Measurements from ENCODE around the gene IQCK. TPM values are rescaled to one million over a fixed set of nuclear protein-coding genes. Genes with fewer than 3 reads are reported as not detected.

IQCK gene
- total and polyA plus RNA-seq, 2 donors (not counting 3 experiments of a cell fraction or from before 2014, with no cell fraction given): 17.2 to 18.1 TPM

- H3K36me3 ChIP-seq (ENCODE audit: control insufficient read depth in 2 of 2, extremely low read depth in 1 of 2, insufficient read depth in 2 of 2, low read length in 2 of 2): no peaks in the 10 kb centered on the region
- CTCF ChIA-PET: interaction anchor here (0.9 to 1.4 kb wide), 2 partner anchors 40 to 68 kb away, joined by 4 to 6 read pairs; no protein-coding TSS in a partner anchor
Observed at GRCh38 chr16:19805459-19806162, 87.5 kb downstream of the IQCK start.

DNA sequence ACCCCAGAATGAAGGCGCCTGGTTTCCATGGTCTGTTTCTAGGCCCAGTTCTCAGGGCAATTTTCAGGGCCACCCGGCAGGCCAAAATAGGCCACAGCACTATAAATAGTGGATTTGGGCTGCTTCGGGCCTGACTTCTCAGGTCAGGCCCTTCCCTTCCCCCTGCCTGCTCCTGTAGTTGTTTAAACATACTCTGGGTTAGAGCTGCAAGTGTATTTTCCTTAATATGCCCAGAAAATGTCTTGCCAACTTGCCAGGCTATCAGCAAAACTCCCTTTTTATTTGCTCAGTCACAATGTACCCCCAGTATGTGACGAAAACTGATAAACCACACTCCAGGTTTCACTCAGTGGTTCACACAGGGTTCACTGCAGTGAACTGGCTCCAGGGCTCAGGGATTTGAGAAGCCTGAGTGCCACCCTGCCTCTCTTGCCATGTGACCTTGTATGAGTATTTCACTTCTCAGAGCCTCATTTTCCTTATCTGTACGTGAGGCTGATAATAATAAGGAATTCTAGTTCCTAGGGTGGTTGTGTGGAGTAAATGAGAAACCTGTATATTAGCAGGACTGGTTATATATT, 90.1 kb downstream of the IQCK start:
- DNase-seq (ENCODE audit: low read depth, low spot score): no peak
- Histone ChIP-seq H3K9ac (replicated peaks; ENCODE audit: extremely low read depth, insufficient read depth, low read length) (no peak overlapping the region), H3K4me3 (replicated peaks in 1 of 3; ENCODE audit: insufficient read depth in 1 of 3, low read depth in 1 of 3, low read length in 3 of 3) (no peak overlapping the region), H3K4me2 (ENCODE audit: insufficient read depth, low read length) (no peak overlapping the region), H2AFZ (ENCODE audit: low read depth, low read length) (no peak overlapping the region), H3K27ac (ENCODE audit: insufficient read depth, low read depth, low read length) (no peak overlapping the region), H3K79me2 (ENCODE audit: control insufficient read depth, insufficient read depth, low read length) (no peaks in the 10 kb centered on the region), H3K9me1 (replicated peaks; ENCODE audit: control insufficient read depth, extremely low read depth, insufficient read depth, low read length) (no peaks in the 10 kb centered on the region), H3K4me1 (ENCODE audit: control insufficient read depth, extremely low read depth, insufficient read depth, low read length) (peaks cover 31% of the 10 kb centered on the region), H3K36me3 (ENCODE audit: control insufficient read depth in 2 of 2, extremely low read depth in 1 of 2, insufficient read depth in 2 of 2, low read length in 2 of 2) (no peaks in the 10 kb centered on the region), H3K27me3 (ENCODE audit: control insufficient read depth in 2 of 2, insufficient read depth in 2 of 2, low read length in 2 of 2) (no peaks in the 10 kb centered on the region), H4K20me1 (replicated peaks; ENCODE audit: control insufficient read depth, extremely low read depth, insufficient read depth, low read length) (no peaks in the 10 kb centered on the region), H3K9me3 (replicated peaks; ENCODE audit: control insufficient read depth, insufficient read depth, low read length) (no peaks in the 10 kb centered on the region)
- no TSS peak for BruUV-seq (replicated peaks)
- ChIA-PET POLR2A (no interaction called here), CTCF (interaction anchor here (1.6 kb wide), 1 partner anchor 224 kb away, joined by 3 read pairs; no protein-coding TSS in a partner anchor)
- FAIRE-seq: no peak
- dilution Hi-C loops (cut with MboI; ENCODE audit: extremely low pct_ligation_motif_present, low sequenced_read_pairs): no loop called here
- intact Hi-C loops (cut with micrococcal nuclease): no loop called here
- TF ChIP-seq MYC (IDR thresholded peaks at IDR 0.05; ENCODE audit: low read depth, low read length) (no peak), POLR2AphosphoS5 (IDR thresholded peaks at IDR 0.05; ENCODE audit: insufficient read depth, low read depth, low read length) (no peak), EZH2 (IDR thresholded peaks at IDR 0.05; ENCODE audit: borderline replicate concordance, low read depth, low read length, severe bottlenecking) (no peak), MAX (IDR thresholded peaks at IDR 0.05; ENCODE audit: insufficient read depth, insufficient read length) (no peak), GATA2 (IDR thresholded peaks at IDR 0.05; ENCODE audit: insufficient read depth, insufficient read length, low read depth, low read length) (no peak), JUN (IDR thresholded peaks at IDR 0.05; ENCODE audit: borderline replicate concordance, insufficient read depth, insufficient read length, low read depth) (no peak), POLR2A (IDR thresholded peaks at IDR 0.05; ENCODE audit: low read depth, low read length) (no peak), FOS (IDR thresholded peaks at IDR 0.05; ENCODE audit: borderline replicate concordance, insufficient read depth, low read length) (no peak)
- TF ChIP-seq, protein P1, sequence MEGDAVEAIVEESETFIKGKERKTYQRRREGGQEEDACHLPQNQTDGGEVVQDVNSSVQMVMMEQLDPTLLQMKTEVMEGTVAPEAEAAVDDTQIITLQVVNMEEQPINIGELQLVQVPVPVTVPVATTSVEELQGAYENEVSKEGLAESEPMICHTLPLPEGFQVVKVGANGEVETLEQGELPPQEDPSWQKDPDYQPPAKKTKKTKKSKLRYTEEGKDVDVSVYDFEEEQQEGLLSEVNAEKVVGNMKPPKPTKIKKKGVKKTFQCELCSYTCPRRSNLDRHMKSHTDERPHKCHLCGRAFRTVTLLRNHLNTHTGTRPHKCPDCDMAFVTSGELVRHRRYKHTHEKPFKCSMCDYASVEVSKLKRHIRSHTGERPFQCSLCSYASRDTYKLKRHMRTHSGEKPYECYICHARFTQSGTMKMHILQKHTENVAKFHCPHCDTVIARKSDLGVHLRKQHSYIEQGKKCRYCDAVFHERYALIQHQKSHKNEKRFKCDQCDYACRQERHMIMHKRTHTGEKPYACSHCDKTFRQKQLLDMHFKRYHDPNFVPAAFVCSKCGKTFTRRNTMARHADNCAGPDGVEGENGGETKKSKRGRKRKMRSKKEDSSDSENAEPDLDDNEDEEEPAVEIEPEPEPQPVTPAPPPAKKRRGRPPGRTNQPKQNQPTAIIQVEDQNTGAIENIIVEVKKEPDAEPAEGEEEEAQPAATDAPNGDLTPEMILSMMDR (IDR thresholded peaks at IDR 0.05; ENCODE audit: extremely low read depth in 1 of 2, insufficient read depth in 1 of 2, low read depth in 1 of 2, low read length in 2 of 2): no peak

More at GRCh38 chr16:19805459-19806162, 87.5 kb downstream of the IQCK start:
- DNase-seq (ENCODE audit: low read depth, low spot score): no peak
- Histone ChIP-seq H3K4me2 (ENCODE audit: insufficient read depth, low read length) (no peak overlapping the region), H3K9ac (replicated peaks; ENCODE audit: extremely low read depth, insufficient read depth, low read length) (no peak overlapping the region), H3K4me1 (ENCODE audit: control insufficient read depth, extremely low read depth, insufficient read depth, low read length) (peaks cover 19% of the 10 kb centered on the region), H2AFZ (ENCODE audit: low read depth, low read length) (no peak overlapping the region), H3K27ac (ENCODE audit: insufficient read depth, low read depth, low read length) (peak overlapping the region; percentile 73), H4K20me1 (replicated peaks; ENCODE audit: control insufficient read depth, extremely low read depth, insufficient read depth, low read length) (no peaks in the 10 kb centered on the region), H3K27me3 (ENCODE audit: control insufficient read depth in 2 of 2, insufficient read depth in 2 of 2, low read length in 2 of 2) (no peaks in the 10 kb centered on the region), H3K4me3 (replicated peaks in 1 of 3; ENCODE audit: insufficient read depth in 1 of 3, low read depth in 1 of 3, low read length in 3 of 3) (no peak overlapping the region), H3K9me1 (replicated peaks; ENCODE audit: control insufficient read depth, extremely low read depth, insufficient read depth, low read length) (no peaks in the 10 kb centered on the region), H3K9me3 (replicated peaks; ENCODE audit: control insufficient read depth, insufficient read depth, low read length) (no peaks in the 10 kb centered on the region), H3K79me2 (ENCODE audit: control insufficient read depth, insufficient read depth, low read length) (no peaks in the 10 kb centered on the region)
- intact Hi-C loops (cut with micrococcal nuclease): no loop called here
- POLR2A ChIA-PET: no interaction called here
- dilution Hi-C loops (cut with MboI; ENCODE audit: extremely low pct_ligation_motif_present, low sequenced_read_pairs): no loop called here
- no TSS peak for BruUV-seq (replicated peaks)
- FAIRE-seq: peak; percentile 18
- TF ChIP-seq POLR2AphosphoS5 (IDR thresholded peaks at IDR 0.05; ENCODE audit: insufficient read depth, low read depth, low read length) (no peak), MYC (IDR thresholded peaks at IDR 0.05; ENCODE audit: low read depth, low read length) (no peak), JUN (IDR thresholded peaks at IDR 0.05; ENCODE audit: borderline replicate concordance, insufficient read depth, insufficient read length, low read depth) (no peak), GATA2 (IDR thresholded peaks at IDR 0.05; ENCODE audit: insufficient read depth, insufficient read length, low read depth, low read length) (no peak)

Measured in endothelial cell of umbilical vein (primary cell).